SK-N-SH (cell line): ENCODE results near the gene RFPL2. TPM values are rescaled to one million over a fixed set of nuclear protein-coding genes. Genes with fewer than 3 reads are reported as not detected.
A peak's percentile ranks its signal among the peaks of the same experiment; 100 is the strongest.

Source experiments
- CTCF ChIA-PET: fragments of 300-600, 350-600 bp; formaldehyde crosslinking; extraction: SDS; loops from one replicate; lab custom pipeline; 2021; lab: Yijun Ruan, JAX
- POLR2A ChIA-PET: fragments of 350-600 bp; sonication (Branson Sonifier 250); formaldehyde crosslinking; extraction: SDS; loops from one replicate; lab custom pipeline; 2020; ENCODE audit warnings: antibody characterized with exemption, inconsistent platforms; lab: Yijun Ruan, JAX
- DNase-seq: peaks from one replicate; pipeline ENCODE4 v3.0.0; 2012
- H2AFZ ChIP-seq: fragments of 200-600 bp; sonication (generic); 2 replicates; pipeline ENCODE4 v1.8.1; 2016; ENCODE audit warnings: antibody characterized with exemption, mild to moderate bottlenecking, low read depth
- H3F3A ChIP-seq: fragments of 200-600 bp; sonication (generic); replicated peaks from 2 replicates; pipeline ENCODE3; 2016; ENCODE audit warnings: antibody characterized with exemption, mild to moderate bottlenecking; ENCODE audit not compliant: insufficient read depth
- H3K27ac ChIP-seq, 2 experiments: fragments of 200-500 bp in 1 of 2; fragments of 200-600 bp in 1 of 2; sonication (Bioruptor generic) in 1 of 2; sonication (generic), shearing (Covaris generic) in 1 of 2; 2 replicates each; pipeline versions ENCODE4 v1.5.1 to v1.6.1; 2014 to 2016; ENCODE audit warnings: low read depth in 2 of 2, inconsistent platforms in 1 of 2, low read length in 1 of 2, mild to moderate bottlenecking in 1 of 2, mixed read lengths in 1 of 2
- H3K27me3 ChIP-seq: fragments of 200-600 bp; sonication (generic), shearing (Covaris generic); 2 replicates; pipeline ENCODE4 v1.6.1; 2016; ENCODE audit warnings: mixed run types; ENCODE audit not compliant: insufficient read depth
- H3K36me3 ChIP-seq, 2 experiments: fragments of 200-500 bp in 1 of 2; fragments of 200-600 bp in 1 of 2; sonication (Bioruptor generic) in 1 of 2; sonication (generic) in 1 of 2; replicated peaks in 1 of 2; 2 replicates each; pipeline versions ENCODE3 to v1.5.1; 2014 to 2016; ENCODE audit warnings: low read length in 1 of 2, mild to moderate bottlenecking in 1 of 2; ENCODE audit not compliant: insufficient read depth in 2 of 2, control insufficient read depth in 1 of 2
- H3K4me1 ChIP-seq, 2 experiments: fragments of 200-500 bp in 1 of 2; fragments of 200-600 bp in 1 of 2; sonication (Bioruptor generic) in 1 of 2; sonication (generic), shearing (Covaris generic) in 1 of 2; 2 replicates each; pipeline versions ENCODE4 v1.5.1 to v1.6.1; 2014 to 2016; ENCODE audit warnings: low read depth in 1 of 2, low read length in 1 of 2, mixed run types in 1 of 2; ENCODE audit not compliant: insufficient read depth in 2 of 2, control insufficient read depth in 1 of 2
- H3K4me2 ChIP-seq: fragments of 200-600 bp; sonication (generic), shearing (Covaris generic); 2 replicates; pipeline ENCODE4 v1.6.1; 2017; ENCODE audit warnings: mixed run types
- H3K4me3 ChIP-seq, 2 experiments: fragments of 200-500 bp in 1 of 2; fragments of 200-600 bp in 1 of 2; sonication (Bioruptor generic) in 1 of 2; sonication (generic), shearing (Covaris generic) in 1 of 2; 2 replicates each; pipeline versions ENCODE4 v1.5.1 to v1.8.1; 2014 to 2016; ENCODE audit warnings: low read depth in 2 of 2, inconsistent platforms in 1 of 2, low read length in 1 of 2, mild to moderate bottlenecking in 1 of 2, mixed read lengths in 1 of 2, moderate library complexity in 1 of 2
- H3K79me2 ChIP-seq: fragments of 200-600 bp; sonication (generic); 2 replicates; pipeline ENCODE4 v1.8.1; 2017; ENCODE audit warnings: mild to moderate bottlenecking; ENCODE audit not compliant: insufficient read depth
- H3K9ac ChIP-seq: fragments of 200-600 bp; sonication (generic); 2 replicates; pipeline ENCODE4 v1.6.1; 2017; ENCODE audit warnings: mixed run types
- H3K9me2 ChIP-seq: fragments of 200-600 bp; sonication (generic); 2 replicates; pipeline ENCODE4 v1.6.1; 2017; ENCODE audit warnings: mixed run types
- H3K9me3 ChIP-seq: fragments of 200-600 bp; sonication (generic); 2 replicates; pipeline ENCODE4 v1.6.1; 2017; ENCODE audit warnings: mixed run types, mild to moderate bottlenecking, moderate library complexity
- H4K20me1 ChIP-seq: fragments of 200-600 bp; sonication (generic); 2 replicates; pipeline ENCODE4 v1.6.1; 2017; ENCODE audit warnings: mild to moderate bottlenecking, mixed run types; ENCODE audit not compliant: insufficient read depth
- CTCF ChIP-seq: fragments of 200-600 bp; sonication (generic); IDR thresholded peaks from 2 replicates; pipeline ENCODE4 v1.6.1; 2017; ENCODE audit warnings: antibody characterized with exemption, mild to moderate bottlenecking, moderate library complexity
- EZH2phosphoT487 ChIP-seq: fragments of 200-600 bp; sonication (generic); IDR thresholded peaks from 2 replicates; pipeline ENCODE4 v1.6.1; 2017; ENCODE audit warnings: low read depth, mixed run types, mild to moderate bottlenecking, antibody characterized with exemption, moderate library complexity, borderline replicate concordance
- FOXJ3 ChIP-seq: sonication (generic); formaldehyde crosslinking; IDR thresholded peaks from 2 replicates; pipeline ENCODE4 v1.5.1; 2020; ENCODE audit warnings: mild to moderate bottlenecking, missing genetic modification reagents
- MAX ChIP-seq: IDR thresholded peaks from 2 replicates; pipeline ENCODE4 v1.4.0; 2012; ENCODE audit warnings: low read depth
- NRF1 ChIP-seq: IDR thresholded peaks from 2 replicates; pipeline ENCODE4 v1.6.1; 2012; ENCODE audit warnings: low read depth, mild to moderate bottlenecking, low read length
- RAD21 ChIP-seq: IDR thresholded peaks from 2 replicates; pipeline ENCODE4 v1.6.1; 2012; ENCODE audit warnings: mild to moderate bottlenecking, low read length
- RFX5 ChIP-seq: IDR thresholded peaks from 2 replicates; pipeline ENCODE4 v1.6.1; 2012; ENCODE audit warnings: mild to moderate bottlenecking, improper control_type of control experiment, low read length
- RXRA ChIP-seq: IDR thresholded peaks from 2 replicates; pipeline ENCODE4 v1.4.0; 2012; ENCODE audit warnings: low read depth, mild to moderate bottlenecking, borderline replicate concordance
- SIN3A ChIP-seq: IDR thresholded peaks from 2 replicates; pipeline ENCODE4 v1.6.1; 2012; ENCODE audit warnings: low read depth, mild to moderate bottlenecking, low read length, moderate library complexity, borderline replicate concordance
- SMC3 ChIP-seq: IDR thresholded peaks from 2 replicates; pipeline ENCODE4 v1.6.1; 2012; ENCODE audit warnings: low read depth, low read length, improper control_type of control experiment
- TAF1 ChIP-seq: IDR thresholded peaks from 2 replicates; pipeline ENCODE4 v1.6.1; 2012; ENCODE audit warnings: low read depth, mild to moderate bottlenecking, low read length, moderate library complexity, borderline replicate concordance
- TCF12 ChIP-seq: IDR thresholded peaks from 2 replicates; pipeline ENCODE4 v1.4.0; 2012
- TEAD4 ChIP-seq: IDR thresholded peaks from 2 replicates; pipeline ENCODE4 v1.4.0; 2012; ENCODE audit warnings: mild to moderate bottlenecking, borderline replicate concordance; ENCODE audit not compliant: insufficient read depth
- WGBS: methylation state at CpG from one replicate; pipeline ENCODE4 v1.1.6; 2017; ENCODE audit warnings: low lambda C conversion rate; 5-methylcytosine and 5-hydroxymethylcytosine counted together
- polyA plus RNA-seq, 3 experiments: library from polyadenylated mRNA; depleted of rRNA; stranded (reverse); fragments of >200 nt; gene quantifications; 2 replicates each; pipeline ENCODE4 v1.2.3, GENCODE V29; 2012
- TF ChIP-seq, protein P1 (sequence below): IDR thresholded peaks from 2 replicates; pipeline ENCODE4 v1.4.0; 2012; ENCODE audit warnings: low read depth, borderline replicate concordance
- TF ChIP-seq, protein P2 (sequence below): IDR thresholded peaks from 2 replicates; pipeline ENCODE4 v1.4.0; 2012; ENCODE audit warnings: low read depth, borderline replicate concordance
- TF ChIP-seq, protein P3 (sequence below): fragments of 150-350 bp; IDR thresholded peaks from 2 replicates; pipeline ENCODE4 v1.6.1; 2016; ENCODE audit warnings: mild to moderate bottlenecking, low read depth, low read length

Gene RFPL2
- polyA plus RNA-seq, 1 of the 3 experiments (the other 2 are of a cell fraction), result 0.05 TPM

GRCh38 chr22:32207971-32208480 is 3.2 kb upstream of the RFPL2 start (continued):
- TF ChIP-seq, protein P1, sequence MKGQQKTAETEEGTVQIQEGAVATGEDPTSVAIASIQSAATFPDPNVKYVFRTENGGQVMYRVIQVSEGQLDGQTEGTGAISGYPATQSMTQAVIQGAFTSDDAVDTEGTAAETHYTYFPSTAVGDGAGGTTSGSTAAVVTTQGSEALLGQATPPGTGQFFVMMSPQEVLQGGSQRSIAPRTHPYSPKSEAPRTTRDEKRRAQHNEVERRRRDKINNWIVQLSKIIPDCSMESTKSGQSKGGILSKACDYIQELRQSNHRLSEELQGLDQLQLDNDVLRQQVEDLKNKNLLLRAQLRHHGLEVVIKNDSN, result no peak
- TF ChIP-seq TCF12, result no peak
- no peak for TF ChIP-seq EZH2phosphoT487
- TF ChIP-seq, all 33 proteins: peak for 0

DNA sequence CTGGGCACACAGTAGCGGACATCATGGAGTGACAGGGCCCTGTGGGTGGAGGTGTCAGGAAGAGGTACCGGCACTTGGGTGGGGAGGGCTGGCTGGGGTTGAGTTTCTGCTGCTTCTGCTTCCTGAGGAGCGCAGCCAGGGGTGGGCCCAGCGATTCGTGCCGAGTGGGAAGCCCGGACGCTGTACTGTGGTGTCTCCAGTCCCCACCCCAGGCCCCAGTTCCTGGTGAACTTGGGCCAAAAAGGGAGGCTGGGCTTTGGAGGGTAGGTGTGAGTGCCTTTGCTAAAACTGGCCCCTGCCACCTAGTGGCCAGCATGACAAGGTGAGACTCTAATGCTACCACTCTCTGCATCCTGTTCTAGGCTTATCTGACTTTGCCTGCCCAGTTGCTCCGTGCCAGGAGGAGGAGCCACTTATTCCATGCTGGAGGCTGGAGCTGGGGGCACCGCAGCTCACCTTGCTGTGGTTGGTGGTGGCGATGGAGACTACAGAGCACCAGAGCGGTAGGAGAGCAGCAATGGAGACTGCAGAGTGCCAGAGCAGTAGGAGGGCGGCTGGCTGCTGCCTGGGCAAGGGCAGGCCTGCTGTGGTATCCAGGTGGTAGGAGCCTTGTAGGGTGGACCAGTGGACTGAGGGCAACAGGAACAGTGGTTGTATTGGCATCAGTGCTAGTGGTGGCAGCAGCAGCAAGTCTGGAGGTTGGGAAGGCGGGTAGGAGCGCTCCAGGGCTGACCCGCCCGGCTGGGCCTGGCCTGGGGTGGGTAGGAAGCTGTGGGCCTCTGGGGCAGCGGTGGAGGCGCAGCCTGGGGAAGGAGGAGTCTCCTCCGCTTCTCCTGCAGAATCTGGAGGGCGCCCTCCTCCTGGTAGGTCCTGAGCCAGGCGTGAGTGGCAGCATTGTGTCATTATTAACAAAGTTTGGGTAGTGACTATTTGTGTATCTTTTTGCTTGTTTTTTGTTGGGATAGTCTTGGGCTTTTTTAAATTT is 2.2 kb upstream of the RFPL2 start:
- no peaks in the 10 kb centered on the region for H4K20me1 ChIP-seq
- H3K9ac ChIP-seq, result no peak overlapping the region
- POLR2A ChIA-PET, result no interaction called here
- peak; percentile 32 for DNase-seq
- H3K27me3 ChIP-seq, result peaks cover 18% of the 10 kb centered on the region; the same call in 1 of the 2 replicates
- H3K27ac ChIP-seq, result no peak overlapping the region
- H3K79me2 ChIP-seq, result no peaks in the 10 kb centered on the region
- no peak overlapping the region for H2AFZ ChIP-seq
- WGBS, result 80% methylated on average over 19 of the region's 22 CpGs
- H3K9me2 ChIP-seq, result no peaks in the 10 kb centered on the region
- no peak overlapping the region for H3K4me2 ChIP-seq
- H3K4me3 ChIP-seq, result no peak overlapping the region
- peaks cover 0 to 38% of the 10 kb centered on the region in 2 experiments; a peak in 1 of 4 replicates for H3K4me1 ChIP-seq
- H3F3A ChIP-seq, result peaks cover 4% of the 10 kb centered on the region
- H3K36me3 ChIP-seq, result no peaks in the 10 kb centered on the region
- no peaks in the 10 kb centered on the region for H3K9me3 ChIP-seq
- CTCF ChIA-PET, result interaction anchor here (1.4 to 2.6 kb wide), 2 partner anchors 32 to 34 kb away, joined by 3 to 6 read pairs; no protein-coding TSS in a partner anchor
- TF ChIP-seq NRF1 (no peak), SIN3A (no peak), FOXJ3 (CRISPR knock-in tag) (no peak), MAX (no peak), TAF1 (no peak), RAD21 (peak; percentile 38; the same call in 1 of the 2 replicates), RFX5 (no peak), CTCF (peak; percentile 52), RXRA (no peak), TEAD4 (no peak), SMC3 (peak; percentile 31)
- TF ChIP-seq, protein P2, sequence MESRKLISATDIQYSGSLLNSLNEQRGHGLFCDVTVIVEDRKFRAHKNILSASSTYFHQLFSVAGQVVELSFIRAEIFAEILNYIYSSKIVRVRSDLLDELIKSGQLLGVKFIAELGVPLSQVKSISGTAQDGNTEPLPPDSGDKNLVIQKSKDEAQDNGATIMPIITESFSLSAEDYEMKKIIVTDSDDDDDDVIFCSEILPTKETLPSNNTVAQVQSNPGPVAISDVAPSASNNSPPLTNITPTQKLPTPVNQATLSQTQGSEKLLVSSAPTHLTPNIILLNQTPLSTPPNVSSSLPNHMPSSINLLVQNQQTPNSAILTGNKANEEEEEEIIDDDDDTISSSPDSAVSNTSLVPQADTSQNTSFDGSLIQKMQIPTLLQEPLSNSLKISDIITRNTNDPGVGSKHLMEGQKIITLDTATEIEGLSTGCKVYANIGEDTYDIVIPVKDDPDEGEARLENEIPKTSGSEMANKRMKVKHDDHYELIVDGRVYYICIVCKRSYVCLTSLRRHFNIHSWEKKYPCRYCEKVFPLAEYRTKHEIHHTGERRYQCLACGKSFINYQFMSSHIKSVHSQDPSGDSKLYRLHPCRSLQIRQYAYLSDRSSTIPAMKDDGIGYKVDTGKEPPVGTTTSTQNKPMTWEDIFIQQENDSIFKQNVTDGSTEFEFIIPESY, result no peak
- TF ChIP-seq, protein P3, sequence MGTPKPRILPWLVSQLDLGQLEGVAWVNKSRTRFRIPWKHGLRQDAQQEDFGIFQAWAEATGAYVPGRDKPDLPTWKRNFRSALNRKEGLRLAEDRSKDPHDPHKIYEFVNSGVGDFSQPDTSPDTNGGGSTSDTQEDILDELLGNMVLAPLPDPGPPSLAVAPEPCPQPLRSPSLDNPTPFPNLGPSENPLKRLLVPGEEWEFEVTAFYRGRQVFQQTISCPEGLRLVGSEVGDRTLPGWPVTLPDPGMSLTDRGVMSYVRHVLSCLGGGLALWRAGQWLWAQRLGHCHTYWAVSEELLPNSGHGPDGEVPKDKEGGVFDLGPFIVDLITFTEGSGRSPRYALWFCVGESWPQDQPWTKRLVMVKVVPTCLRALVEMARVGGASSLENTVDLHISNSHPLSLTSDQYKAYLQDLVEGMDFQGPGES, result no peak
